HepG2 (cell line): ENCODE measurements around the gene EFNA3. TPM values are rescaled to one million over a fixed set of nuclear protein-coding genes. Genes with fewer than 3 reads are reported as not detected.

ENCODE experiments used
- ADNP ChIP-seq: sonication (generic); formaldehyde crosslinking; IDR thresholded peaks from 2 replicates; pipeline ENCODE4 v1.4.0; 2020; ENCODE audit warnings: missing genetic modification reagents
- ARNT2 ChIP-seq: sonication (generic); formaldehyde crosslinking; IDR thresholded peaks from 2 replicates; pipeline ENCODE4 v1.8.0; 2022; ENCODE audit warnings: mild to moderate bottlenecking, low read depth, missing genetic modification reagents, moderate library complexity
- CHD2 ChIP-seq: IDR thresholded peaks from 2 replicates; pipeline ENCODE4 v1.6.1; 2011; ENCODE audit warnings: low read depth, low read length, improper control_type of control experiment
- DNMT3B ChIP-seq: conservative IDR thresholded peaks from 2 replicates; pipeline ENCODE4 v1.6.1; 2016; ENCODE audit warnings: missing biosample characterization, control low read depth
- HDAC2 ChIP-seq: sonication (generic); formaldehyde crosslinking; IDR thresholded peaks from 2 replicates; pipeline ENCODE4 v1.4.0; 2020; ENCODE audit warnings: missing genetic modification reagents
- HDAC6 ChIP-seq: fragments of 200-600 bp; sonication (generic); IDR thresholded peaks from 2 replicates; pipeline ENCODE4 v1.7.0; 2017; ENCODE audit warnings: mild to moderate bottlenecking, antibody characterized with exemption, low read length, low read depth
- NBN ChIP-seq: fragments of 450-650 bp; conservative IDR thresholded peaks from 2 replicates; pipeline ENCODE4 v1.6.1; 2017
- NR2C2 ChIP-seq: sonication (generic); formaldehyde crosslinking; IDR thresholded peaks from 2 replicates; pipeline ENCODE4 v1.4.0; 2020; ENCODE audit warnings: missing genetic modification reagents, mild to moderate bottlenecking, moderate library complexity, borderline replicate concordance
- RXRA ChIP-seq: sonication (generic); formaldehyde crosslinking; IDR thresholded peaks from 2 replicates; pipeline ENCODE4 v1.5.1; 2020; ENCODE audit warnings: missing genetic modification reagents
- SP2 ChIP-seq: sonication (generic); formaldehyde crosslinking; IDR thresholded peaks from 2 replicates; pipeline ENCODE4 v1.5.1; 2020; ENCODE audit warnings: mild to moderate bottlenecking, missing genetic modification reagents
- ZBTB1 ChIP-seq: sonication (generic); formaldehyde crosslinking; IDR thresholded peaks from 2 replicates; pipeline ENCODE4 v1.4.0; 2020; ENCODE audit warnings: missing genetic modification reagents, borderline replicate concordance
- ZFP41 ChIP-seq: sonication (generic); formaldehyde crosslinking; IDR thresholded peaks from 2 replicates; pipeline ENCODE4 v1.4.0; 2020; ENCODE audit warnings: mild to moderate bottlenecking, missing genetic modification reagents, borderline replicate concordance
- ZNF274 ChIP-seq: sonication (generic); formaldehyde crosslinking; IDR thresholded peaks from 2 replicates; pipeline ENCODE4 v1.5.1; 2020; ENCODE audit warnings: mild to moderate bottlenecking, missing genetic modification reagents
- ZNF530 ChIP-seq: sonication (generic); formaldehyde crosslinking; IDR thresholded peaks from 2 replicates; pipeline ENCODE4 v1.5.0; 2020; ENCODE audit warnings: low read depth, mild to moderate bottlenecking, missing genetic modification reagents
- ZNF547 ChIP-seq: sonication (generic); formaldehyde crosslinking; IDR thresholded peaks from 2 replicates; pipeline ENCODE4 v1.5.1; 2020; ENCODE audit warnings: mild to moderate bottlenecking, missing genetic modification reagents
- ZNF589 ChIP-seq: sonication (generic); formaldehyde crosslinking; conservative IDR thresholded peaks from 2 replicates; pipeline ENCODE4 v1.8.0; 2022; ENCODE audit warnings: mild to moderate bottlenecking, moderate library complexity, missing genetic modification reagents
- ZNF644 ChIP-seq: IDR thresholded peaks from 2 replicates; pipeline ENCODE4 v1.6.1; 2016; ENCODE audit warnings: low read depth
- ZNF672 ChIP-seq: sonication (generic); formaldehyde crosslinking; IDR thresholded peaks from 2 replicates; pipeline ENCODE4 v1.8.1; 2022; ENCODE audit warnings: missing genetic modification reagents
- ZNF788 ChIP-seq: sonication (generic); formaldehyde crosslinking; IDR thresholded peaks from 2 replicates; pipeline ENCODE4 v1.5.0; 2020; ENCODE audit warnings: mild to moderate bottlenecking, missing genetic modification reagents, borderline replicate concordance
- polyA plus RNA-seq, 8 experiments: library from polyadenylated mRNA; depleted of rRNA in 3 of 8; stranded (reverse) in 7 of 8; unstranded in 1 of 8; fragments of >200 nt; fragmentation: Illumina TruSeq in 4 of 8; extraction: Trizol in 4 of 8; gene quantifications; 2 replicates each; pipeline versions ENCODE4 v1.2.1 to v1.2.3, GENCODE V29; 2011 to 2016; ENCODE audit warnings: low read depth in 4 of 8, missing spikeins in 1 of 8, mixed read lengths in 1 of 8; ENCODE audit not compliant: insufficient read depth in 1 of 8
- total RNA-seq, 5 experiments: library from RNA; depleted of rRNA; stranded (reverse); fragments of >200 nt; fragmentation: Illumina TruSeq; extraction: Trizol; gene quantifications; 2 replicates each; pipeline ENCODE4 v1.2.3, GENCODE V29; 2016; ENCODE audit warnings: low read depth in 1 of 5
- TF ChIP-seq, protein P1 (sequence below): sonication (generic); formaldehyde crosslinking; IDR thresholded peaks from 2 replicates; pipeline ENCODE4 v1.4.0; 2020; ENCODE audit warnings: missing genetic modification reagents
- TF ChIP-seq, protein P2 (sequence below): sonication (generic); formaldehyde crosslinking; IDR thresholded peaks from 2 replicates; pipeline ENCODE4 v1.9.0; 2021; ENCODE audit warnings: missing genetic modification reagents, borderline replicate concordance
- TF ChIP-seq, protein P3 (sequence below): sonication (generic); formaldehyde crosslinking; IDR thresholded peaks from 2 replicates; pipeline ENCODE4 v1.5.1; 2020; ENCODE audit warnings: mild to moderate bottlenecking, missing genetic modification reagents, moderate library complexity
- TF ChIP-seq, protein P4 (sequence below): sonication (generic); formaldehyde crosslinking; IDR thresholded peaks from 2 replicates; pipeline ENCODE4 v1.8.0; 2022; ENCODE audit warnings: mild to moderate bottlenecking, missing genetic modification reagents, borderline replicate concordance

The EFNA3 gene
- total and polyA plus RNA-seq, 2 of the 13 experiments (the other 11 are each of a cell fraction or from before 2014, with no cell fraction given), result 1.0 to 5.7 TPM

DNA sequence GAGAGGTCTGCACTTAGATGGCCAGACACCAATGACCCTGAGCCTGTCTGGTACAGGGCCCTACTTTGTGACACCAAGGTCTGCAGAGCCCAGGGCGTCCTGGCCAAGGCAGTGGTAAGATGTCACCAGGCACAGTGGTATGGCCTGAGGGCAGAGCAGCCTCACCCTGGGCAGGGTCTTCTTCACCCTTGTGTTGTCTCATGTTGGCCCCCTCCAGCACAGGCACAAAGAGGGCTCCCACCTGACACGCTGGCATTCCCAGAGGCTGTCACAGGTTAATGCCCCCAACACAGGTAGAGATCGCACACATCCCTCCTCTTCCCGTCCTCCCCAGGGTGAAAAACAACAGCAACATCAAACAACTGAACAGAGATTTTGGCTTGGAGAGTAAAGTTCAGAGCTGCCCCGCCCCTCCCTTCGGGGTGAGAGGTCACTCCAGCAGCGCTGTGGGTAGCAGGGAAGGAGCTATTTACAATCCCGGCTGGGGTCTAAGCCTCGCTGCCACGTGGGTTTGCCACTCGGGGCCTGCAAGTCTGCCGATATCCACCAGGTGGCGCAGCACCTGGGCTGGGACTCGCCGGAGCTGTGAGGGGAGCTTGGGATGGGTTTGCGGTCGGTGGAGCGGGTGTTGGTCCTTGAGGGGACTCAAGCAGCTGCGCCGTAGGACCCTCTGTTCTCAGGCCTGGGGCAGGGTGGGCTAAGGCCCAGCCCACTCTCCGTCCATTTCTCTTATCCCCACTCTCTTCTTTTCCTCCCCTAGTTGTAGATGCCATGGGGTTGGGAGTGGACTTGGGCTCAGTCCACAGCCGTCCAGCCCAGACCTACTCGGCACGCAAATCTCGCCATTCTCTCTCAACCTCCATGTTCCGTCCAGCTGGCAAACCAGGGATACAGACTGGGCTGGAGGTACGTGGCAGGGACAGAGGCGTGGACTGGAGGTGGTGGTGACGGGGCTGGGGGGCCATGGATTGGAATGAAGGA is 12.7 kb downstream of the EFNA3 start (continued):
- TF ChIP-seq, protein P1, sequence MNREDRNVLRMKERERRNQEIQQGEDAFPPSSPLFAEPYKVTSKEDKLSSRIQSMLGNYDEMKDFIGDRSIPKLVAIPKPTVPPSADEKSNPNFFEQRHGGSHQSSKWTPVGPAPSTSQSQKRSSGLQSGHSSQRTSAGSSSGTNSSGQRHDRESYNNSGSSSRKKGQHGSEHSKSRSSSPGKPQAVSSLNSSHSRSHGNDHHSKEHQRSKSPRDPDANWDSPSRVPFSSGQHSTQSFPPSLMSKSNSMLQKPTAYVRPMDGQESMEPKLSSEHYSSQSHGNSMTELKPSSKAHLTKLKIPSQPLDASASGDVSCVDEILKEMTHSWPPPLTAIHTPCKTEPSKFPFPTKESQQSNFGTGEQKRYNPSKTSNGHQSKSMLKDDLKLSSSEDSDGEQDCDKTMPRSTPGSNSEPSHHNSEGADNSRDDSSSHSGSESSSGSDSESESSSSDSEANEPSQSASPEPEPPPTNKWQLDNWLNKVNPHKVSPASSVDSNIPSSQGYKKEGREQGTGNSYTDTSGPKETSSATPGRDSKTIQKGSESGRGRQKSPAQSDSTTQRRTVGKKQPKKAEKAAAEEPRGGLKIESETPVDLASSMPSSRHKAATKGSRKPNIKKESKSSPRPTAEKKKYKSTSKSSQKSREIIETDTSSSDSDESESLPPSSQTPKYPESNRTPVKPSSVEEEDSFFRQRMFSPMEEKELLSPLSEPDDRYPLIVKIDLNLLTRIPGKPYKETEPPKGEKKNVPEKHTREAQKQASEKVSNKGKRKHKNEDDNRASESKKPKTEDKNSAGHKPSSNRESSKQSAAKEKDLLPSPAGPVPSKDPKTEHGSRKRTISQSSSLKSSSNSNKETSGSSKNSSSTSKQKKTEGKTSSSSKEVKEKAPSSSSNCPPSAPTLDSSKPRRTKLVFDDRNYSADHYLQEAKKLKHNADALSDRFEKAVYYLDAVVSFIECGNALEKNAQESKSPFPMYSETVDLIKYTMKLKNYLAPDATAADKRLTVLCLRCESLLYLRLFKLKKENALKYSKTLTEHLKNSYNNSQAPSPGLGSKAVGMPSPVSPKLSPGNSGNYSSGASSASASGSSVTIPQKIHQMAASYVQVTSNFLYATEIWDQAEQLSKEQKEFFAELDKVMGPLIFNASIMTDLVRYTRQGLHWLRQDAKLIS (CRISPR knock-in tag), result no peak
- TF ChIP-seq RXRA (CRISPR knock-in tag) (peak; percentile 95), SP2 (no peak), ZNF274 (no peak), ADNP (CRISPR knock-in tag) (no peak), HDAC6 (no peak), ARNT2 (CRISPR knock-in tag) (peak; percentile 88), ZNF530 (CRISPR knock-in tag) (no peak), ZNF672 (CRISPR knock-in tag) (no peak), CHD2 (no peak), ZNF589 (CRISPR knock-in tag) (no peak; the same call in 1 of the 2 replicates), NBN (no peak), ZFP41 (CRISPR knock-in tag) (no peak), ZNF644 (CRISPR knock-in tag) (no peak), NR2C2 (CRISPR knock-in tag) (peak; percentile 97), HDAC2 (CRISPR knock-in tag) (peak; percentile 79), DNMT3B (CRISPR knock-in tag) (no peak), ZNF788 (CRISPR knock-in tag) (peak; percentile 62; the same call in 1 of the 2 replicates), ZNF547 (CRISPR knock-in tag) (no peak), ZBTB1 (CRISPR knock-in tag) (no peak)
- TF ChIP-seq, protein P2, sequence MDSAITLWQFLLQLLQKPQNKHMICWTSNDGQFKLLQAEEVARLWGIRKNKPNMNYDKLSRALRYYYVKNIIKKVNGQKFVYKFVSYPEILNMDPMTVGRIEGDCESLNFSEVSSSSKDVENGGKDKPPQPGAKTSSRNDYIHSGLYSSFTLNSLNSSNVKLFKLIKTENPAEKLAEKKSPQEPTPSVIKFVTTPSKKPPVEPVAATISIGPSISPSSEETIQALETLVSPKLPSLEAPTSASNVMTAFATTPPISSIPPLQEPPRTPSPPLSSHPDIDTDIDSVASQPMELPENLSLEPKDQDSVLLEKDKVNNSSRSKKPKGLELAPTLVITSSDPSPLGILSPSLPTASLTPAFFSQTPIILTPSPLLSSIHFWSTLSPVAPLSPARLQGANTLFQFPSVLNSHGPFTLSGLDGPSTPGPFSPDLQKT (CRISPR knock-in tag), result no peak
- TF ChIP-seq, protein P3, sequence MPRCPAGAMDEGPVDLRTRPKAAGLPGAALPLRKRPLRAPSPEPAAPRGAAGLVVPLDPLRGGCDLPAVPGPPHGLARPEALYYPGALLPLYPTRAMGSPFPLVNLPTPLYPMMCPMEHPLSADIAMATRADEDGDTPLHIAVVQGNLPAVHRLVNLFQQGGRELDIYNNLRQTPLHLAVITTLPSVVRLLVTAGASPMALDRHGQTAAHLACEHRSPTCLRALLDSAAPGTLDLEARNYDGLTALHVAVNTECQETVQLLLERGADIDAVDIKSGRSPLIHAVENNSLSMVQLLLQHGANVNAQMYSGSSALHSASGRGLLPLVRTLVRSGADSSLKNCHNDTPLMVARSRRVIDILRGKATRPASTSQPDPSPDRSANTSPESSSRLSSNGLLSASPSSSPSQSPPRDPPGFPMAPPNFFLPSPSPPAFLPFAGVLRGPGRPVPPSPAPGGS (CRISPR knock-in tag), result no peak; the same call in 1 of the 2 replicates
- TF ChIP-seq, protein P4, sequence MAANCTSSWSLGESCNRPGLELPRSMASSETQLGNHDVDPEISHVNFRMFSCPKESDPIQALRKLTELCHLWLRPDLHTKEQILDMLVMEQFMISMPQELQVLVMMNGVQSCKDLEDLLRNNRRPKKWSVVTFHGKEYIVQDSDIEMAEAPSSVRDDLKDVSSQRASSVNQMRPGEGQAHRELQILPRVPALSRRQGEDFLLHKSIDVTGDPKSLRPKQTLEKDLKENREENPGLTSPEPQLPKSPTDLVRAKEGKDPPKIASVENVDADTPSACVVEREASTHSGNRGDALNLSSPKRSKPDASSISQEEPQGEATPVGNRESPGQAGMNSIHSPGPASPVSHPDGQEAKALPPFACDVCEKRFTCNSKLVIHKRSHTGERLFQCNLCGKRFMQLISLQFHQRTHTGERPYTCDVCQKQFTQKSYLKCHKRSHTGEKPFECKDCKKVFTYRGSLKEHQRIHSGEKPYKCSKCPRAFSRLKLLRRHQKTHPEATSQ (CRISPR knock-in tag), result no peak; the same call in 1 of the 2 replicates
